ENCODE results near the gene KRTAP10-1.

- TF ChIP-seq, protein P1, sequence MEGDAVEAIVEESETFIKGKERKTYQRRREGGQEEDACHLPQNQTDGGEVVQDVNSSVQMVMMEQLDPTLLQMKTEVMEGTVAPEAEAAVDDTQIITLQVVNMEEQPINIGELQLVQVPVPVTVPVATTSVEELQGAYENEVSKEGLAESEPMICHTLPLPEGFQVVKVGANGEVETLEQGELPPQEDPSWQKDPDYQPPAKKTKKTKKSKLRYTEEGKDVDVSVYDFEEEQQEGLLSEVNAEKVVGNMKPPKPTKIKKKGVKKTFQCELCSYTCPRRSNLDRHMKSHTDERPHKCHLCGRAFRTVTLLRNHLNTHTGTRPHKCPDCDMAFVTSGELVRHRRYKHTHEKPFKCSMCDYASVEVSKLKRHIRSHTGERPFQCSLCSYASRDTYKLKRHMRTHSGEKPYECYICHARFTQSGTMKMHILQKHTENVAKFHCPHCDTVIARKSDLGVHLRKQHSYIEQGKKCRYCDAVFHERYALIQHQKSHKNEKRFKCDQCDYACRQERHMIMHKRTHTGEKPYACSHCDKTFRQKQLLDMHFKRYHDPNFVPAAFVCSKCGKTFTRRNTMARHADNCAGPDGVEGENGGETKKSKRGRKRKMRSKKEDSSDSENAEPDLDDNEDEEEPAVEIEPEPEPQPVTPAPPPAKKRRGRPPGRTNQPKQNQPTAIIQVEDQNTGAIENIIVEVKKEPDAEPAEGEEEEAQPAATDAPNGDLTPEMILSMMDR (conservative IDR thresholded peaks at IDR 0.05; ENCODE audit: low read depth, low read length) = no peak
- TF ChIP-seq EZH2 (IDR thresholded peaks at IDR 0.05; ENCODE audit: borderline replicate concordance, low read depth, low read length, poor library complexity, severe bottlenecking) = no peak
Observed at GRCh38 chr21:44527156-44527982, 12.6 kb downstream of the KRTAP10-1 start.

All from A673 (cell line).